ENCODE data around the gene CREB3. TPM values are rescaled to one million over a fixed set of nuclear protein-coding genes. Genes with fewer than 3 reads are reported as not detected.

CREB3 gene
- polyA plus RNA-seq, 1 donor from 2014 or later = 88.4 TPM

- H3K9ac ChIP-seq (ENCODE audit: low read length) = no peak overlapping the region
- no peaks in the 10 kb centered on the region for H3K27me3 ChIP-seq (ENCODE audit: insufficient read depth, low read depth, low read length)
- no peaks in the 10 kb centered on the region for H3K9me2 ChIP-seq (ENCODE audit: insufficient read depth, low read length)
- no peaks in the 10 kb centered on the region for H3K36me3 ChIP-seq (ENCODE audit: insufficient read depth, low read length)
- TF ChIP-seq RAD21 (conservative IDR thresholded peaks at IDR 0.05) (no peak), POLR2AphosphoS5 (IDR thresholded peaks at IDR 0.05) (no peak), TAF1 (IDR thresholded peaks at IDR 0.05; ENCODE audit: low read depth) (no peak), MXI1 (conservative IDR thresholded peaks at IDR 0.05; ENCODE audit: poor library complexity, severe bottlenecking) (no peak), REST (IDR thresholded peaks at IDR 0.05; ENCODE audit: borderline replicate concordance) (no peak), CTCF (IDR thresholded peaks at IDR 0.05; ENCODE audit: poor library complexity, severe bottlenecking) (no peak), EZH2 (IDR thresholded peaks at IDR 0.05; ENCODE audit: borderline replicate concordance, insufficient read depth, low read length, poor library complexity, severe bottlenecking) (no peak), SMC3 (conservative IDR thresholded peaks at IDR 0.05; ENCODE audit: poor library complexity) (no peak), EP300 (conservative IDR thresholded peaks at IDR 0.05; ENCODE audit: poor library complexity, severe bottlenecking) (no peak)
- H4K20me1 ChIP-seq (ENCODE audit: insufficient read depth) = no peaks in the 10 kb centered on the region
- no peak overlapping the region for H3K27ac ChIP-seq (ENCODE audit: low read length)
- no peak overlapping the region for H3K4me3 ChIP-seq (ENCODE audit: low read length)
- no peaks in the 10 kb centered on the region for H3K79me2 ChIP-seq (replicated peaks; ENCODE audit: insufficient read depth, low read length)
- H3F3A ChIP-seq (ENCODE audit: insufficient read depth, low read length, poor library complexity, severe bottlenecking) = no peaks in the 10 kb centered on the region
- no peaks in the 10 kb centered on the region for H3K9me3 ChIP-seq (ENCODE audit: low read length)
- H3K4me2 ChIP-seq (ENCODE audit: low read length) = no peak overlapping the region
- no peak overlapping the region for H2AFZ ChIP-seq (ENCODE audit: low read depth, low read length)
Observed at GRCh38 chr9:35717132-35717870, 15.2 kb upstream of the CREB3 start.

- H2AFZ ChIP-seq (ENCODE audit: low read depth, low read length) = no peak overlapping the region
- no peak overlapping the region for H3K4me3 ChIP-seq (ENCODE audit: low read length)
- no peak overlapping the region for H3K9ac ChIP-seq (ENCODE audit: low read length)
- H3K4me2 ChIP-seq (ENCODE audit: low read length) = no peak overlapping the region
- H3K79me2 ChIP-seq (replicated peaks; ENCODE audit: insufficient read depth, low read length) = no peaks in the 10 kb centered on the region
- TF ChIP-seq CTCF (IDR thresholded peaks at IDR 0.05; ENCODE audit: poor library complexity, severe bottlenecking) (no peak), MXI1 (conservative IDR thresholded peaks at IDR 0.05; ENCODE audit: poor library complexity, severe bottlenecking) (no peak), TAF1 (IDR thresholded peaks at IDR 0.05; ENCODE audit: low read depth) (no peak), EP300 (conservative IDR thresholded peaks at IDR 0.05; ENCODE audit: poor library complexity, severe bottlenecking) (no peak), REST (IDR thresholded peaks at IDR 0.05; ENCODE audit: borderline replicate concordance) (no peak), SMC3 (conservative IDR thresholded peaks at IDR 0.05; ENCODE audit: poor library complexity) (no peak), RAD21 (conservative IDR thresholded peaks at IDR 0.05) (no peak), EZH2 (IDR thresholded peaks at IDR 0.05; ENCODE audit: borderline replicate concordance, insufficient read depth, low read length, poor library complexity, severe bottlenecking) (no peak), POLR2AphosphoS5 (IDR thresholded peaks at IDR 0.05) (no peak)
- H3K9me2 ChIP-seq (ENCODE audit: insufficient read depth, low read length) = no peaks in the 10 kb centered on the region
- H4K20me1 ChIP-seq (ENCODE audit: insufficient read depth) = no peaks in the 10 kb centered on the region
- no peaks in the 10 kb centered on the region for H3K36me3 ChIP-seq (ENCODE audit: insufficient read depth, low read length)
- H3F3A ChIP-seq (ENCODE audit: insufficient read depth, low read length, poor library complexity, severe bottlenecking) = no peaks in the 10 kb centered on the region
- no peaks in the 10 kb centered on the region for H3K9me3 ChIP-seq (ENCODE audit: low read length)
- H3K27ac ChIP-seq (ENCODE audit: low read length) = no peak overlapping the region
- no peaks in the 10 kb centered on the region for H3K27me3 ChIP-seq (ENCODE audit: insufficient read depth, low read depth, low read length)
Observed at GRCh38 chr9:35718721-35719511, 13.6 kb upstream of the CREB3 start.

Measured in neural cell (in vitro differentiated cells).